Pancreas (tissue), 10 donors: ENCODE measurements around the gene UBE2J2. TPM values are rescaled to one million over a fixed set of nuclear protein-coding genes. Genes with fewer than 3 reads are reported as not detected.

ENCODE experiments used
- ATAC-seq, 4 donors: fragments of 200-7000 bp; cut with Tn5 transposase; one replicate each; pipeline versions ENCODE4 v1.8.0 to v1.9.1; 2020; ENCODE audit warnings: mild to moderate bottlenecking in 4 of 4, moderate library complexity in 4 of 4
- DNase-seq, 6 donors: peaks; one replicate each; pipeline ENCODE4 v3.0.0-alpha.2; 2020
- FAIRE-seq: peaks from 2 replicates; lab custom pipeline; 2012; peaks lifted over from hg19 to GRCh38; lab: Jason Lieb, UNC
- H3K27ac ChIP-seq, 4 donors: fragments of 200-600 bp; sonication (generic); 1 replicate in 3 of 4; 2 replicates in 1 of 4; pipeline versions ENCODE4 v1.5.0 to v1.8.0; 2020
- H3K27me3 ChIP-seq, 4 donors: fragments of 200-600 bp; one replicate each; pipeline ENCODE4 v1.8.0; 2021
- H3K36me3 ChIP-seq, 3 donors: fragments of 200-600 bp; sonication (generic) in 1 of 3; one replicate each; pipeline versions ENCODE4 v1.5.0 to v1.8.0; 2020 to 2021
- H3K4me1 ChIP-seq, 3 donors: fragments of 200-600 bp; one replicate each; pipeline ENCODE4 v1.8.0; 2021
- H3K4me3 ChIP-seq, 4 donors: fragments of 200-600 bp; sonication (generic) in 2 of 4; one replicate each; pipeline versions ENCODE4 v1.5.0 to v1.8.0; 2020 to 2021
- H3K9me3 ChIP-seq, 4 donors: fragments of 200-600 bp; one replicate each; pipeline ENCODE4 v1.8.0; 2021
- whole genome bisulfite sequencing, 2 donors: extraction: QIAGEN DNeasy Blood & Tissue Kit; methylation state at CpG; one replicate each; pipeline ENCODE4 v1.1.7; 2013; 5-methylcytosine and 5-hydroxymethylcytosine counted together
- intact Hi-C, 3 donors: fragments of 100-400 bp; cut with DNase I; formaldehyde crosslinking; loops; one replicate each; pipeline versions ENCODE4 v1.11.1 to v1.14.2; 2022
- polyA plus RNA-seq, 2 donors: library from polyadenylated mRNA; stranded (reverse); fragments of 200-250 nt; gene quantifications; one replicate each; pipeline ENCODE4 v1.2.3, GENCODE V29; 2013
- total RNA-seq, 6 donors: library from RNA; stranded (reverse); fragmentation: NEBNext Ultra II Directional in 4 of 6; extraction: Animal tissue kit (Norgen Biotek cat#: 25700) in 4 of 6; gene quantifications; one replicate each; pipeline versions ENCODE4 v1.2.1 to v1.2.4, GENCODE V29; 2021 to 2023
- TF ChIP-seq, protein P1 (sequence below), 4 donors: fragments of 200-600 bp; sonication (generic) in 3 of 4; IDR thresholded peaks; one replicate each; pipeline versions ENCODE4 v1.5.0 to v1.8.0; 2021; ENCODE audit warnings: antibody characterized with exemption in 4 of 4
- donor health status: healthy with polysubstance abuse.
- donor health status: DM: no; HTN: no; CAD: no; lungs with moderate emphysema.
- donor health status: DM: no; HTN: no; CAD: no.
- donor health status: control.
- donor health status: control.
- donor health status: Bipolar disorder and iron deficiency.
- donor health status: DM: yes; HTN: yes; CAD: no.
- donor health status: DM: no; HTN: no; CAD: no.
- donor health status: DM: no; HTN: no; CAD: no.
- donor health status: DM: yes; HTN: yes; CAD: no.

Gene UBE2J2
- total and polyA plus RNA-seq, 8 donors, result 20.8 to 44.5 (median 22.7) TPM

DNA sequence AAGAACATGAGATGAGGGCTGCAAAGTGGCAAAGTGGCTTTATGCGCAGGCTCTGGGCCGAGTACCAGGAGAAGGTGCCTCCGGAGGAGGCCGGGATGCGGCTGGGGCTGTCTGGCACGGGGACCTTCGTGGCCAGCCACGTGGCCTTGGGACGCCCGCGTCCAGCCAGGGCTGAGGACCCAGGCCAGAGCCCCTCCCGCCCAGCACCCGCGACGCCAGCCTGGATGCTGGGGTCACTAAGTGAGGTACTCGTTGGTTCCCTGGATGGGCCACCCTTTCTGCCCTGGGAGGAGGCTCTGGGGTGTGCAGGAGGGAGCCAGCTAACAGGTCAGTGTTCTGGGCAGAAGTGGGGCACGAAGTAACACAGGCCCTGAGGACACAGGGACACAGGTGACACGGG lies 19.2 kb upstream of the UBE2J2 start:
- FAIRE-seq, result no peak
- WGBS, 2 donors, result 80 to 86% methylated on average over 18 of the region's 18 CpGs
- intact Hi-C loops, result loop anchor here (5.0 to 10.0 kb wide), 3 partner anchors 168 to 258 kb away; no protein-coding TSS in a partner anchor

DNA sequence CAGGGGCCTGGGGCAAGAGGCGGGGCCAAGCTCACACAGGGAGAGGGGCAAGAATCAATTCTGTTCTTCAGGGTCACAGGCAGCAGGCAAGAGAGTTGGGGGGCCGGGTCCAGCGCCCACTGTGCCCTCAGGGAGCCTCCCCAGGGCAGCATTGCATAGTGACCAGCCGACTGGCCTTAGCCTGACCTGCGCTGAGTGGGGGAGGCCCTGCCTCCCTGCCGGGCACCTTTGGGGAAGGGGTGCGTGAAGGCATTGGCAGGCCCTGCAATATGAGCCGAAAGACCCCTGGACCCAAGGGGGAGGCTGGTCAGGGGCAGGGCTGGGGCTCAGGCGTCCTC lies 18.8 kb upstream of the UBE2J2 start:
- Histone ChIP-seq H3K9me3 (no peaks in the 10 kb centered on the region), H3K4me3 (no peak overlapping the region), H3K27ac (no peak overlapping the region), H3K4me1 (no peaks in the 10 kb centered on the region), H3K27me3 (no peaks in the 10 kb centered on the region), H3K36me3 (no peaks in the 10 kb centered on the region)
- intact Hi-C loops, result loop anchor here (5.0 to 10.0 kb wide), 3 partner anchors 168 to 258 kb away; no protein-coding TSS in a partner anchor
- no peak for FAIRE-seq
- TF ChIP-seq, protein P1, sequence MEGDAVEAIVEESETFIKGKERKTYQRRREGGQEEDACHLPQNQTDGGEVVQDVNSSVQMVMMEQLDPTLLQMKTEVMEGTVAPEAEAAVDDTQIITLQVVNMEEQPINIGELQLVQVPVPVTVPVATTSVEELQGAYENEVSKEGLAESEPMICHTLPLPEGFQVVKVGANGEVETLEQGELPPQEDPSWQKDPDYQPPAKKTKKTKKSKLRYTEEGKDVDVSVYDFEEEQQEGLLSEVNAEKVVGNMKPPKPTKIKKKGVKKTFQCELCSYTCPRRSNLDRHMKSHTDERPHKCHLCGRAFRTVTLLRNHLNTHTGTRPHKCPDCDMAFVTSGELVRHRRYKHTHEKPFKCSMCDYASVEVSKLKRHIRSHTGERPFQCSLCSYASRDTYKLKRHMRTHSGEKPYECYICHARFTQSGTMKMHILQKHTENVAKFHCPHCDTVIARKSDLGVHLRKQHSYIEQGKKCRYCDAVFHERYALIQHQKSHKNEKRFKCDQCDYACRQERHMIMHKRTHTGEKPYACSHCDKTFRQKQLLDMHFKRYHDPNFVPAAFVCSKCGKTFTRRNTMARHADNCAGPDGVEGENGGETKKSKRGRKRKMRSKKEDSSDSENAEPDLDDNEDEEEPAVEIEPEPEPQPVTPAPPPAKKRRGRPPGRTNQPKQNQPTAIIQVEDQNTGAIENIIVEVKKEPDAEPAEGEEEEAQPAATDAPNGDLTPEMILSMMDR (IDR thresholded peaks at IDR 0.05), result no peak
- peak in 2 of 6 donors; percentile 28 to 75 for DNase-seq
- WGBS, 2 donors, result 78 to 84% methylated on average over 9 of the region's 9 CpGs
- no peak for ATAC-seq

More for the DNA sequence above, 19.2 kb upstream of the UBE2J2 start:
- Histone ChIP-seq H3K36me3 (no peaks in the 10 kb centered on the region), H3K4me1 (no peaks in the 10 kb centered on the region), H3K4me3 (no peak overlapping the region), H3K9me3 (no peaks in the 10 kb centered on the region), H3K27ac (no peak overlapping the region), H3K27me3 (no peaks in the 10 kb centered on the region)
- ATAC-seq (no peak), DNase-seq (peak in 3 of 6 donors; percentile 39 to 71 (median 59))
- TF ChIP-seq, protein P1 (IDR thresholded peaks at IDR 0.05), result no peak

DNA sequence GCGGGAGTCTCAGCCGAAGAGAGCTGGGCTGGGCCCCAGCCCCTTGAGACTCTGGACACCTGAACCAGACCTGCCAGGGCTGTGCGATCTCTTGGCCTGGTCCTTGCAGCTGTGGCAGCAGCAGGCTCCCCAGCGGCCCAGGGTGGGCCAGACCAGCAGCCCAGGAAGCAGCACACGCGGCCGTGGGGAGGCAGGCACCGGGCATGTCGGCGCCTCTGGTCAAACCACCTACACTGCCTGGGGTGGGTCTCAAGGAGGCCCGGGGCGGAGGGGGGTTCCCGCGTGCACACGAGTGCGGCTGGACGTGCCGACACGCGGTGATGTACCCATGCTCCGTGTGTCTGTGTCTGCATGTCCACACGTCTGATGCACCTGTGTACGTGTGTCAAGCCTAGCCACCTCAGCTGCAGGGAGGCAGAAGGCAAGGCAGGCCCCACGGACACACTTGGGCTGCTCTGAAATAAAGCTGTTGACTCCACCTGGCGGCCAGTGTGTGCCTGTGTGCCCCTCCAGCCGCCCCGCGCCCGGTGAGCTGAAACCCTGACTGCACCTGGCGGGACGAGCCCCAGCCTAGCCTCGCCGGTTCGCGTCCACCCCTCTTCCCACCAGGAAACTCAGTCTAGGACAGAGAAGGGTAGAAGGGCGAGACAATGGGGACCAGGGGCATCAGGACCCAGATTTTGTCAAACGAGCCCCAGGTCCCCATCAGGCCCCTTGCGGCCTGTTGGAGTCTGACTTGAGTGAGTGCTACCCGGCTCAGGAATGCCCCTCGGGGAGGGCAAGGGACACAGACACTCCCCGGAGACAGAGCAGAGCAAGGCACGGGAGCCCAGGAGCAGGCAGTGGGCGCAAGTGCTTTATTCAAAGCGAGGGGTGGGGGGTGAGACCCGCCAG lies 18.1 kb upstream of the UBE2J2 start:
- 32% methylated on average over 44 to 45 of the region's 45 CpGs for WGBS, 2 donors
- FAIRE-seq (no peak), ATAC-seq (peak; percentile 84 to 91 (median 88)), DNase-seq (peak; percentile 73 to 94 (median 82))
- H3K9me3 ChIP-seq, result no peaks in the 10 kb centered on the region
- intact Hi-C loops, result loop anchor here (5.0 to 10.0 kb wide), 3 partner anchors 167 to 257 kb away; no protein-coding TSS in a partner anchor
- no peaks in the 10 kb centered on the region for H3K36me3 ChIP-seq
- no peak overlapping the region for H3K4me3 ChIP-seq
- TF ChIP-seq, protein P1 (IDR thresholded peaks at IDR 0.05), result peak; percentile 63 to 71 (median 64)
- no peak overlapping the region for H3K27ac ChIP-seq
- no peaks in the 10 kb centered on the region for H3K4me1 ChIP-seq
- no peaks in the 10 kb centered on the region for H3K27me3 ChIP-seq

DNA sequence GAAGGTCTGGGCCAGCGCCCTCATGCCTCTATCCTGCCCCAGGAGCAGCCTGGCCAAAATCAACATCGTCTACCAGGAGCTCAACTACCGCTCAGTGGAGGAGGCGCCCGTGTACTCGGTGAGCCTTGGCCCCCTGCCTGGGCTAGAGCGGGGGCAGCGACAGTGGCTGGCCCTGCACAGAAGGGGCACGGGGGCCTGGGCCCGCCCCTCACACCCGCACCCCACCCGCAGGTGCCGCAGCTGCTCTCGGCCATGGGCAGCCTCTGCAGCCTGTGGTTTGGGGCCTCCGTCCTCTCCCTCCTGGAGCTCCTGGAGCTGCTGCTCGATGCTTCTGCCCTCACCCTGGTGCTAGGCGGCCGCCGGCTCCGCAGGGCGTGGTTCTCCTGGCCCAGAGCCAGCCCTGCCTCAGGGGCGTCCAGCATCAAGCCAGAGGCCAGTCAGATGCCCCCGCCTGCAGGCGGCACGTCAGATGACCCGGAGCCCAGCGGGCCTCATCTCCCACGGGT lies 17.4 kb upstream of the UBE2J2 start:
- DNase-seq, result peak in 2 of 6 donors; percentile 53 to 82
- TF ChIP-seq, protein P1 (IDR thresholded peaks at IDR 0.05), result no peak
- peaks cover 0 to 3% (median 0%) of the 10 kb centered on the region in 4 donors for H3K27me3 ChIP-seq
- no peaks in the 10 kb centered on the region for H3K36me3 ChIP-seq
- H3K4me1 ChIP-seq, result no peaks in the 10 kb centered on the region
- ATAC-seq, result peak in 3 of 4 donors; percentile 7 to 31 (median 17)
- no peak overlapping the region for H3K27ac ChIP-seq
- no peak overlapping the region for H3K4me3 ChIP-seq
- WGBS, 2 donors, result 29 to 36% methylated on average over 18 to 28 of the region's 28 CpGs
- FAIRE-seq, result no peak
- no peaks in the 10 kb centered on the region for H3K9me3 ChIP-seq
- intact Hi-C loops, result loop anchor here (5.0 to 10.0 kb wide), 3 partner anchors 166 to 256 kb away; no protein-coding TSS in a partner anchor
